ENCODE results near the gene SERTAD3. TPM values are rescaled to one million over a fixed set of nuclear protein-coding genes. Genes with fewer than 3 reads are reported as not detected.

The SERTAD3 gene
- total RNA-seq, 1 experiment from 2014 or later, result 26.3 TPM

DNA sequence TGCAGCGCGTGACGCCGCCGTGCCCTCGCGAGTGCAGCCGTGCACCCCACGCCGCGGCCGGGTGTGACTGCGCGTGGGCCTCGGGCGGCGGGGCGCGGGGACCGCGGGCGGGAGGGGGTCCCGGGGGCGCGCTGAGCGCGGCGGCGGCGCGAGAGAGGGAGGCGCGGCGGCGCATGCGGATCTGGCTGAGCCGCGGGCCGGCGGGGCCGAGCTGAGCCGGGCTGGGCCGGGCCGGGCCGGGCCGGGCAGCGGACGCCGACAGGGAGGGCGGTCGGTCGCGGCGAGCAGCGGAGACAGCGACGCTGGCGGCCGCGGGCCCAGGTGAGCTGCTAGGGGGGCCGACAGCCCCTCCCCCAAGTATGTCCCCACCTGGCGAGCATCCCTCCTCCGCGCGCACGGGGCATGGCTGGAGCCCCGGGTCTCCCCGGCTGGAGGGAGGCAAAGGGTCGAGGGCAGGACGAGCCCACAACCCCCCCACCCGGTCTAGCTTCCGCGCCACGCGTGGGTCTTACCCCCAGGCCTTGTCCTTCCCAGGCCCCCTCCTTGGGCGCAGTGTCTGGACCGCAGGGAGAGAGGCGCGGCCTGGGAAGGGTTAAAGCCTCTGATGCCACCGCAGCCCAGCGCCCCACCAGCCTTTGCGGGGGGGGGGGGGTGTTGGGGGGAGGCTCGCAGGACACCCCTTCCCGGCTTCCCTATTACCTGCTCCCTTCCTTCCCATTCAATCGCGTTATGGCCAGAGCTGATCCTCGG lies 23.0 kb upstream of the SERTAD3 start, which contains the start of gene SPTBN4:
SPTBN4 (plus strand) TSS at position 17 of the 750 bp plus-strand sequence. CDS start 5,621 bp downstream, outside the sequence.
- TF ChIP-seq, protein P1, sequence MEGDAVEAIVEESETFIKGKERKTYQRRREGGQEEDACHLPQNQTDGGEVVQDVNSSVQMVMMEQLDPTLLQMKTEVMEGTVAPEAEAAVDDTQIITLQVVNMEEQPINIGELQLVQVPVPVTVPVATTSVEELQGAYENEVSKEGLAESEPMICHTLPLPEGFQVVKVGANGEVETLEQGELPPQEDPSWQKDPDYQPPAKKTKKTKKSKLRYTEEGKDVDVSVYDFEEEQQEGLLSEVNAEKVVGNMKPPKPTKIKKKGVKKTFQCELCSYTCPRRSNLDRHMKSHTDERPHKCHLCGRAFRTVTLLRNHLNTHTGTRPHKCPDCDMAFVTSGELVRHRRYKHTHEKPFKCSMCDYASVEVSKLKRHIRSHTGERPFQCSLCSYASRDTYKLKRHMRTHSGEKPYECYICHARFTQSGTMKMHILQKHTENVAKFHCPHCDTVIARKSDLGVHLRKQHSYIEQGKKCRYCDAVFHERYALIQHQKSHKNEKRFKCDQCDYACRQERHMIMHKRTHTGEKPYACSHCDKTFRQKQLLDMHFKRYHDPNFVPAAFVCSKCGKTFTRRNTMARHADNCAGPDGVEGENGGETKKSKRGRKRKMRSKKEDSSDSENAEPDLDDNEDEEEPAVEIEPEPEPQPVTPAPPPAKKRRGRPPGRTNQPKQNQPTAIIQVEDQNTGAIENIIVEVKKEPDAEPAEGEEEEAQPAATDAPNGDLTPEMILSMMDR (conservative IDR thresholded peaks at IDR 0.05; ENCODE audit: low read depth, low read length), result no peak
- no peak for TF ChIP-seq EZH2 (IDR thresholded peaks at IDR 0.05; ENCODE audit: borderline replicate concordance, low read depth, low read length, poor library complexity, severe bottlenecking)
- BruUV-seq (replicated peaks), result no TSS peak
- Histone ChIP-seq H3K9me3 (ENCODE audit: low read depth, low read length, poor library complexity, severe bottlenecking) (no peaks in the 10 kb centered on the region), H3K4me3 (ENCODE audit: low read depth, low read length, poor library complexity, severe bottlenecking) (peak within 1 kb of the TSS; percentile 73), H3K27me3 (replicated peaks; ENCODE audit: insufficient read depth, low read depth, low read length, poor library complexity) (no peaks in the 10 kb centered on the region), H3K4me1 (ENCODE audit: insufficient read depth, low read length, poor library complexity, severe bottlenecking) (peaks cover 22% of the 10 kb centered on the region), H3K36me3 (ENCODE audit: insufficient read depth, low read length, poor library complexity, severe bottlenecking) (no peaks in the 10 kb centered on the region), H3K27ac (ENCODE audit: low read depth, low read length, poor library complexity, severe bottlenecking) (no peak within 1 kb of the TSS)
- POLR2A ChIA-PET (ENCODE audit: low non-redundant PET), result interaction anchor here (0.6 kb wide), 1 partner anchor 52 kb away, joined by 6 read pairs; no protein-coding TSS in a partner anchor
- CTCF ChIA-PET, result interaction anchor here (1.0 to 1.6 kb wide), 2 partner anchors 54 to 228 kb away, joined by 3 to 4 read pairs; no protein-coding TSS in a partner anchor
- intact Hi-C loops (cut with micrococcal nuclease; ENCODE audit: unreplicated experiment), result loop anchor here (10.0 kb wide), 1 partner anchor 128 kb away; no protein-coding TSS in a partner anchor
- DNase-seq (ENCODE audit: low spot score), result no peak

DNA sequence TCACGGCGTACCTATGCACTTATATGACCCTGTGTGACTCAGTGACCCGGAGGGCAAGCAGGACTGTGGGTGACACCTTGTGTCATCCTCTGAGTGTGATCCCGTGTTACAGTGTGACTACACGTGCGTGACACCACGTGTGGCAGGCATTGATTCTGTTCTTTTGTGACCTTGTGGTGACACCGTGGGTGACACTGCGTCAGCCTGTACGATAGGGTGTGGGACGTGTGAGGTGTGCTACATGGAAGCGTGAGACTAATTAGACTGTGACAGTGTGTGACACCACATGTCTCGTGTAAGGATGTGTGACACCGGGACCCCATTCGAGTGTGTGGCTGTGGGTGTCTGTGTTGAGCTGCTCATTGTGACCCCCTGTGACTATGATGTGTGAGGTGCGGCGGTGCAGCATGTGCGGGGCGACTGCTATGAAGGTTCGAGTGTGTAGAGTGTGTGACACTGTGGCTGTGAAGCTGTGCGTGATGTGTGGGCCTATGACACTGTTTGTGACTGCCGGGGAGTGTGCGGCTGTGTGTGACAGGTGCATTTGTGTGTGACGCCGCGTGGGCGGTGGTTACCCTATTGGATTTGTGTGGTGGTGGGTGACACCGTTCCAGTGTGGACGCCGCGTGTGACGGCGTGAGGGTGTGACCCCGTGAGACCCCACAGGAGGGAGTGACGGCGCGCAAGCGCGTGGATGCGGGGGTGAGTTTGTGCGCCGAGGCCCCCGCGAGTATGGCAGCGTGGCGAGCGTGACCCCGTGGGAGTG lies 22.3 kb upstream of the SERTAD3 start:
- CTCF ChIA-PET, result interaction anchor here (0.6 to 1.6 kb wide), 5 partner anchors 39 to 229 kb away, joined by 3 to 6 read pairs (median 3); no protein-coding TSS in a partner anchor
- POLR2A ChIA-PET (ENCODE audit: low non-redundant PET), result no interaction called here
- peaks cover 22% of the 10 kb centered on the region for H3K4me1 ChIP-seq (ENCODE audit: insufficient read depth, low read length, poor library complexity, severe bottlenecking)
- H3K36me3 ChIP-seq (ENCODE audit: insufficient read depth, low read length, poor library complexity, severe bottlenecking), result no peaks in the 10 kb centered on the region
- no peak for DNase-seq (ENCODE audit: low spot score)
- H3K9me3 ChIP-seq (ENCODE audit: low read depth, low read length, poor library complexity, severe bottlenecking), result no peaks in the 10 kb centered on the region
- H3K27me3 ChIP-seq (replicated peaks; ENCODE audit: insufficient read depth, low read depth, low read length, poor library complexity), result no peaks in the 10 kb centered on the region
- TF ChIP-seq, protein P1 (conservative IDR thresholded peaks at IDR 0.05; ENCODE audit: low read depth, low read length), result no peak
- no peak for TF ChIP-seq EZH2 (IDR thresholded peaks at IDR 0.05; ENCODE audit: borderline replicate concordance, low read depth, low read length, poor library complexity, severe bottlenecking)
- BruUV-seq (replicated peaks), result no TSS peak
- peak overlapping the region; percentile 73 for H3K4me3 ChIP-seq (ENCODE audit: low read depth, low read length, poor library complexity, severe bottlenecking)
- no peak overlapping the region for H3K27ac ChIP-seq (ENCODE audit: low read depth, low read length, poor library complexity, severe bottlenecking)
- intact Hi-C loops (cut with micrococcal nuclease; ENCODE audit: unreplicated experiment), result loop anchor here (10.0 kb wide), 1 partner anchor 128 kb away; no protein-coding TSS in a partner anchor

DNA sequence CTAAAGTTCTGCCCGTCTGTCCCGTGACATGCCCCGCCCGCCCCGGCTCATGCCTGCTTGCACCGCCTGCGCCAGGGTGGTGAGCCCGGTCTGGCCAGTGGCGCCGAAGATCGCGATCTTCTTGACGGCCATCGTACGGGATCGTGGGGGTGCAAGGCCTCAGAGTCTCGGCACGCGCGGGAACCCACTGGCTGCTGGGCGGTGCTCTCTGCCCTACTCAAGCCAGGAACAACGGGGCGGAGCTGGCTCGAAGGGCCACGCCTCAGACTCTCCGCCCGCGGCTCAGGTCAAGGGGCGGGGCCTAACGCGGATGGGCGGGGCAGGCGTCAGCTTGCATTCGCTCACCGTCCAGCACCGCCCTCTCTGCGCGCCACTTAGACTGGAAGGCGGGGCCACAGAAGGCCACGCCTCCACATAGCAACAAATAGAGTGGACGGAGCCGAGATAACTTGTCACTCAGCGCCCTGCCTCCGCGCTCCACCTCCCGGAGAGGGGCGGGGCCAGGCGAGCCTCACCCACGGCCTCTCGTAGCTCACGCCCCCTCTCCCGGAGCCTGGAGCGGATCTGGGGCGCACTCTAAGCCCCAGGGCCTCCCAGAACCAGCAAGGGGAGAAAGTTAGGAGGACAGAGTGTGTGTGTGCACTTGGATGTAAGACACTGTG lies 21.6 kb upstream of the SERTAD3 start, which contains the start of gene BLVRB:
BLVRB (minus strand) TSS at position 189 of the 662 bp plus-strand sequence; CDS start at position 132, 57 bp downstream.
- ChIA-PET CTCF (interaction anchor here (0.5 to 1.6 kb wide), 5 partner anchors 38 to 1186 kb away, joined by 3 to 6 read pairs (median 4); no protein-coding TSS in a partner anchor), POLR2A (ENCODE audit: low non-redundant PET) (interaction anchor here (0.6 to 0.8 kb wide), 2 partner anchors 9 to 161 kb away, joined by 4 to 11 read pairs; no protein-coding TSS in a partner anchor)
- Histone ChIP-seq H3K27ac (ENCODE audit: low read depth, low read length, poor library complexity, severe bottlenecking) (peak within 1 kb of the TSS; percentile 64), H3K4me1 (ENCODE audit: insufficient read depth, low read length, poor library complexity, severe bottlenecking) (peaks cover 22% of the 10 kb centered on the region), H3K4me3 (ENCODE audit: low read depth, low read length, poor library complexity, severe bottlenecking) (peak within 1 kb of the TSS; percentile 73), H3K36me3 (ENCODE audit: insufficient read depth, low read length, poor library complexity, severe bottlenecking) (no peaks in the 10 kb centered on the region), H3K27me3 (replicated peaks; ENCODE audit: insufficient read depth, low read depth, low read length, poor library complexity) (no peaks in the 10 kb centered on the region), H3K9me3 (ENCODE audit: low read depth, low read length, poor library complexity, severe bottlenecking) (no peaks in the 10 kb centered on the region)
- intact Hi-C loops (cut with micrococcal nuclease; ENCODE audit: unreplicated experiment), result loop anchor here (1.0 to 10.0 kb wide), 2 partner anchors 21 to 129 kb away; partner anchors contain the start of gene SERTAD3
- DNase-seq (ENCODE audit: low spot score), result peak; percentile 99
- no TSS peak for BruUV-seq (replicated peaks)
- TF ChIP-seq EZH2 (IDR thresholded peaks at IDR 0.05; ENCODE audit: borderline replicate concordance, low read depth, low read length, poor library complexity, severe bottlenecking), result no peak
- TF ChIP-seq, protein P1 (conservative IDR thresholded peaks at IDR 0.05; ENCODE audit: low read depth, low read length), result no peak

Measured in A673 (cell line).